HG03432 (cell line): ENCODE data around the gene FEZF1.

Experiments
- ATAC-seq: cut with Tn5 transposase; IDR thresholded peaks from one replicate; pipeline ENCODE4 v1.9.1; 2021; ENCODE audit warnings: mild to moderate bottlenecking, moderate library complexity; ENCODE audit not compliant: unreplicated experiment

FEZF1 gene

DNA sequence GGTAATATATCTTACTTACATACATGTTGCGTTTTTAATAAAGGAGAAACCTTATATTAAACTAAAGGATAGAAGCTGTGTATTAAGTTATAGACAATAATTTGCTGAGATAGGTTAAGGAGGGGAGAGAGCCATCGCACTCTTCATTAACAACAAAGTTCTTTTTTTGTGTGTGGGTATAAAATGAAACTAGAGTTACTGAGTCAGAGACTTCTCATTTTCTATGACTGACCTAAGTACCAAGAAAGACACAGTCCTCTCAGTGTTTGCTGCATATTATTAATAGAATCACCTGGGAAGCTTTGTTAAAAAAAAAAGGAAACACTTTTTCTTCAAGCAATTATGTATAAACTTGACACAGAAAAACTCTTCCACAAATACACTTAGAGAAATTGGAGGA is 31.4 kb downstream of the FEZF1 start:
- ATAC-seq = no peak

DNA sequence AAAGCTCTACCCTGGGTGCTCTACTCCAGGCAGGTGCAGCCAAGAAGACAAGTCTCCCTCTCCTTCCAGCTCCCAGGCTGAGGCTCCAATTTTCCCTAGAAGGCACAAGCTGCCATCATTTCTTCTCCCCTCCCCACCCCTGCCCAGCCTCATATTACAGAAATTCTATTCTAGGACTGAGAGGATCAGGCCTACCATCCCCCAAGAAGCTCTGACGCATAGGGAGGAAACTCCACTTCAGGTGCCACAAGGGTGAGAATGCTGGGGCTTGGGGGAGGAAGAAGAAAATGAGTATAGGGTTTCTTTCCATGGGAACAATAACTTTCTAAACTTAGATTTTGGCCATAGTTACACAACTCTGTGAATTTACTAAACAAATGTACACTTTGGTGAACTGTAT is 35.3 kb downstream of the FEZF1 start:
- no peak for ATAC-seq

GRCh38 chr7:122268101-122268500 is 36.4 kb downstream of the FEZF1 start:
- no peak for ATAC-seq

- ATAC-seq = no peak
Observed at GRCh38 chr7:122262246-122262645, 42.3 kb downstream of the FEZF1 start.

- no peak for ATAC-seq
Observed at GRCh38 chr7:122261442-122261841, 43.1 kb downstream of the FEZF1 start.

- no peak for ATAC-seq
Observed at GRCh38 chr7:122261016-122261415, 43.5 kb downstream of the FEZF1 start.

DNA sequence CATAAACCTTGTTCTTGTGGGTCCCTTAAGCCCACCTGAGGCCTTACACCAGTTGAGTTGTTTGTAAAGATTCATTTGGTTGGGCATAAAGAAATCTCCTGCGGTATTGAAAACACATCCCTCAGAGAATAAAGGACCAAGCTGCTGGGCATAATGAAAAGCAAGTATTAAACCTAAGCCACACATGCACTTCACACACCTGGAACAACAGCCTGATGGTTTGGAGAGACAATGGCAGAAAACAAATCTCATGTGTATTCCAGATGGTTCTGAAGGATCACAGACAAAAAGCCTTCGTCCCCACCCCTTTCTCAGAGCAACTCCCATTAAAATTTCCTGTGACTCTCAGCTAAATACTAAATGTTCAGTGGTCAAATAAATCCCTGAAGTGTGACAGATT is 44.2 kb downstream of the FEZF1 start:
- ATAC-seq = no peak

GRCh38 chr7:122258971-122259370 is 45.6 kb downstream of the FEZF1 start:
- ATAC-seq = no peak

DNA sequence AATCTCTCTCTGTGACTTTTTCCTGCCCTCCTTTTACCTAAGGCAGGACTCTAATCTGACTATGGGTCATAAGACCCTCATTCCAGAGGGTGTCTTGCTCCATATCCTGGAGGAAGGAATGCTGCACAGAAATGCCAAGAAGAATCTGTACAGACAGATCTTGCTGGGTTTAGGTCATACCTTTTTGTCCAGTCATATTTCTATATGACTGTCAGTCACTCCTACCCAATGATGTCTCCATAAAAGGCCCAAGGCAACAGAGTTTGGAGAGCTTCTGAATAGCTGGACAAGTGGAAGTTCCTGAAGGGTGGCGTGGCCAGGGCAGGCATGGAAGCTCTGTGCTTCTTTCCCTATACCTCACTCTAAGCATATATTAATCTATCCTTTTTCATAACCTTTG is 47.5 kb downstream of the FEZF1 start:
- no peak for ATAC-seq

GRCh38 chr7:122256046-122256445 is 48.5 kb downstream of the FEZF1 start:
- ATAC-seq = no peak

GRCh38 chr7:122255454-122255853 is 49.1 kb downstream of the FEZF1 start:
- no peak for ATAC-seq
